ENCODE measurements around the gene PDE4C.
A peak's percentile ranks its signal among the peaks of the same experiment; 100 is the strongest.

The PDE4C gene

DNA sequence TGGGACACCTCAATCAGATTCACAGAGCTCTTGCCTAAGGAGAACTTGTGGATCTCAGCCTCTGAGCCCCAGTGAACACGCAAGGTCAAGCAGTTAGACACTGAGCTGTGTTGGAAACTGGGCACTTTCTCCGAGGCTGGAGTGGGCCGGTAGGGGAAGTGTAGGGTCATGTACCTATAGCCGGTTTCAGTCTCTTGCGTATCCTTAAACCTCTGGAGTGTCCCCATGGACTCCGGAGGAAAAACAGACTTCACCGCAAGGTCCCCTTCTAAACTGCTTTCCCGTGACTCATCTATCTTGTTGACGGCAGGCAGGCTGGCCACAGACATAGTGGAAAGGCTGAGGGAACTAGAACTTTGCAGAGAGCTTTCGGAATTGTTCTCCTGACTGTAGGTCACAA lies 36.7 kb upstream of the PDE4C start:
- DNase-seq (ENCODE audit: low read depth): no peak
- TF ChIP-seq, protein P1, sequence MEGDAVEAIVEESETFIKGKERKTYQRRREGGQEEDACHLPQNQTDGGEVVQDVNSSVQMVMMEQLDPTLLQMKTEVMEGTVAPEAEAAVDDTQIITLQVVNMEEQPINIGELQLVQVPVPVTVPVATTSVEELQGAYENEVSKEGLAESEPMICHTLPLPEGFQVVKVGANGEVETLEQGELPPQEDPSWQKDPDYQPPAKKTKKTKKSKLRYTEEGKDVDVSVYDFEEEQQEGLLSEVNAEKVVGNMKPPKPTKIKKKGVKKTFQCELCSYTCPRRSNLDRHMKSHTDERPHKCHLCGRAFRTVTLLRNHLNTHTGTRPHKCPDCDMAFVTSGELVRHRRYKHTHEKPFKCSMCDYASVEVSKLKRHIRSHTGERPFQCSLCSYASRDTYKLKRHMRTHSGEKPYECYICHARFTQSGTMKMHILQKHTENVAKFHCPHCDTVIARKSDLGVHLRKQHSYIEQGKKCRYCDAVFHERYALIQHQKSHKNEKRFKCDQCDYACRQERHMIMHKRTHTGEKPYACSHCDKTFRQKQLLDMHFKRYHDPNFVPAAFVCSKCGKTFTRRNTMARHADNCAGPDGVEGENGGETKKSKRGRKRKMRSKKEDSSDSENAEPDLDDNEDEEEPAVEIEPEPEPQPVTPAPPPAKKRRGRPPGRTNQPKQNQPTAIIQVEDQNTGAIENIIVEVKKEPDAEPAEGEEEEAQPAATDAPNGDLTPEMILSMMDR (IDR thresholded peaks at IDR 0.05; ENCODE audit: insufficient read depth, low read depth, low read length, missing control alignments): no peak
- no peak overlapping the region for H3K4me3 ChIP-seq (ENCODE audit: low read length)

DNA sequence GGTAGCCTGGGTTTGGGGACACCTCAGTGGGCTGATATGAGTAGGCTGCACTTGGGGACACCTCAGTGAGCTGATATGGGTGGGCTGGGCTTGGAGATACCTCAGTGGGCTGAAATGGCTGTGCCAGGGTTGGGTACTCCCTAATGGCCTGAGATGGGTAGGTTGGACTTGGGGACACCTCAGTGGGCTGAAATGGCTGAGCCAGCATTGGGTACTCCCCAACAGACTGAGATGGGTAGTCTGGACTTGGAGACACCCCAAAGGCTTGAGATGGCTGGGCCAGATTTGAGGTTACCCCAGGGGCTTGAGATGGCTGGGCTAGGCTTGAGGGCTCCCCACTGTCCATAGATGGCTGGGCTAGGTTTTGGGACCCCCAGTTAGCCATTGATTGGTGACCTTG lies 35.9 kb upstream of the PDE4C start:
- H3K4me3 ChIP-seq (ENCODE audit: low read length): no peak overlapping the region
- DNase-seq (ENCODE audit: low read depth): no peak
- TF ChIP-seq, protein P1 (IDR thresholded peaks at IDR 0.05; ENCODE audit: insufficient read depth, low read depth, low read length, missing control alignments): no peak

- no peak overlapping the region for H3K4me3 ChIP-seq (ENCODE audit: low read length)
- TF ChIP-seq, protein P1 (IDR thresholded peaks at IDR 0.05; ENCODE audit: insufficient read depth, low read depth, low read length, missing control alignments): no peak
- DNase-seq (ENCODE audit: low read depth): no peak
Measured at GRCh38 chr19:18261474-18261873, 35.2 kb upstream of the PDE4C start.

- DNase-seq (ENCODE audit: low read depth): no peak
- TF ChIP-seq, protein P1 (IDR thresholded peaks at IDR 0.05; ENCODE audit: insufficient read depth, low read depth, low read length, missing control alignments): no peak
- H3K4me3 ChIP-seq (ENCODE audit: low read length): no peak overlapping the region
Measured at GRCh38 chr19:18259893-18260292, 33.7 kb upstream of the PDE4C start.

- no peak for DNase-seq (ENCODE audit: low read depth)
- TF ChIP-seq, protein P1 (IDR thresholded peaks at IDR 0.05; ENCODE audit: insufficient read depth, low read depth, low read length, missing control alignments): no peak
- no peak overlapping the region for H3K4me3 ChIP-seq (ENCODE audit: low read length)
Measured at GRCh38 chr19:18257503-18258470, 31.5 kb upstream of the PDE4C start.

DNA sequence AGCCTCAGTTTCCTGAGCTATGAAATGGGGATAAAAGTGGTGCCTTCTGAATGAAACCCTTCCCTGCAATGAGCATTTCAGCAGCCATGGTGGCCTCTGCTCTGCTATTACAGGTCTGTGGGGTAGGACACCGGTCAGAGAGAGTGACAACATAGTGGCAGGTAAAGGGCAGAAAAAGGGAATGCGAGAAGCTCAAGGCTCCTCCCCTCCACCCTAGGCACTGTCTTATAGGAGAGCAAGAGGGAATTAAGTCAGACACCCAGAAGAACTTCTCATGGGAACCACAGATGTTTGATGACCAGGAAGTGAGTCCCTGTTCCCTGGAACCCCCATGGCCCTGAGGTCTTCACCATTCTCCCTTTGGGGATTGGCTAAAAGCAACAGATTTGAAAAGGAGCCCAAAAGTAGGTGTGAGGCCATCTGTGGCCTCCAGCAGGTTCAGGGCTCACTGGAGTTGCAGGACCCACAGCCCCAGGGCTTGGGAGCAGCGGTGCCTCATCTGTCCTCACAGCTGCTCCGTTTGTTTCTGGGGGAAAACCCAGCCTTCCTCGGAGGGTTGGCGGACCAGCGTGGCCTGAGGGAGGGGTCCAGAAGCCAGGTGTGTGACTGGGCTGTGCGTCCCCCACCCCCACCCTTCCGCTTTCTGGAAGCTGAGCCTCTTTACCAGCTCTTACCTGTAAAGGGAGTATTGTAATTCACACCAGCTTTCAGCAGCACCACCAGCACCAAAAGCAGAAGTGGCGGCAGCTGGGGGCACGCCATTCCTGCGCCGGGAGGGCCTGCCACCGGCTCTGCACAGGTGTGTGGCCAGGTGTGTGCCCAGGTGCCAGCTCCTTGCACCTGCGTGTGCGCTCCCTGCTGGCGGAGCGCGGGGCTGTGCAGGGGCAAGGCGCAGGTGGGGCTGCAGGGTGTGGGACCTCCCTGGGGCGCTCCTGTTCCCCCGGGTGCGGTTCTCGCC lies 28.6 kb upstream of the PDE4C start:
- TF ChIP-seq, protein P1 (IDR thresholded peaks at IDR 0.05; ENCODE audit: insufficient read depth, low read depth, low read length, missing control alignments): peak; percentile 49
- H3K4me3 ChIP-seq (ENCODE audit: low read length): no peak overlapping the region
- no peak for DNase-seq (ENCODE audit: low read depth)
